Skin of body (tissue), 3 donors: ENCODE data around the gene SMARCB1. TPM values are rescaled to one million over a fixed set of nuclear protein-coding genes. Genes with fewer than 3 reads are reported as not detected.

Experiments used
- DNase-seq: peaks from one replicate; lab custom pipeline; 2025; lab: John Stamatoyannopoulos, UW
- small RNA-seq: library from RNA; depleted of rRNA; stranded (forward); fragments of <200 nt; gene quantifications from one replicate; pipeline ENCODE3, GENCODE V24; 2014; ENCODE audit warnings: low replicate concordance
- total RNA-seq: library from RNA; depleted of rRNA; stranded (reverse); fragments of >200 nt; gene quantifications from one replicate; pipeline ENCODE4 v1.2.3, GENCODE V29; 2014

SMARCB1 gene
- total RNA-seq, 1 donor from 2014 or later, result 24.8 TPM

DNA sequence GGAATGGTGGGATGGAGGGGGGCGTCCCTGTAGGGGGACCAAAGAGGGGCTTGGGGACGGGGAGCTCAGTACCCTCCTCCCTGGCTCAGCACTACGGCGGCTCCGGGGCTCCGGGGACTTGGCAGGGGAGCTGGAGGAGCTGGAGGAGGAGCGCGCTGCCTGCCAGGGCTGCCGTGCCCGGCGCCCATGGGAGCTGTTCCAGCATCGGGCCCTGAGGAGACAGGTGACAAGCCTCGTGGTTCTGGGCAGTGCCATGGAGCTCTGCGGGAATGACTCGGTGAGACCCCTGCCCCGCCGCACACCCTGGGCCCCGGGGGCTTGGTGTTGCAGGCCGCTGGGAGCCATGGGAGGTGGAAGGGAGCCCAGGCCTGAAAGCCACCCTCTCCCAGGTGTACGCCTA lies 95.6 kb downstream of the SMARCB1 start:
- no peak for DNase-seq

- DNase-seq, result no peak
Observed at GRCh38 chr22:23883658-23884057, 96.9 kb downstream of the SMARCB1 start.

DNA sequence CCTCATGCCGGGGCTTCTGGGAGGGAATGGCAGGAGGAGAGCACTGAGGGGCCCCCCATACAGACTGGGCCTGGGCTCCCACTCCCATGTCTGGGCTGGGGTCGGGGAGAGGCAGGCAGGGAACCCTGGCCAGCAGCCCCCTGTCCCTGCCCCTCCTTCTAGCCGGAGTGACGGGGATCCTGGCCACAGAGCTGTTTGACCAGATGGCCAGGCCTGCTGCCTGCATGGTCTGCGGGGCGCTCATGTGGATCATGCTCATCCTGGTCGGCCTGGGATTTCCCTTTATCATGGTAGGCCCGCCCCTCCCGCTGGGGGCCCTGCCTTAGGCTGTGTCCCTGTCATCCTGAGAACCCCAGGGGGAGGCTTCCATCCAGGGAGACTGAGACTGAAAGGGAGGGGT lies 97.4 kb downstream of the SMARCB1 start:
- DNase-seq, result no peak

Small RNA genes lying within 50 kb of the gene (small RNA-seq; reads per million reads assigned to genes)
- gene RN7SL268P, result not detected

Other genes with a start within 250 kb of the SMARCB1 start
- gene IGLL1, start 206.7 kb upstream of the SMARCB1 start, total RNA-seq, result 0.39 TPM
- 0.39 TPM for gene DRICH1, start 154.6 kb upstream of the SMARCB1 start, total RNA-seq
- 2.7 TPM for gene RGL4, start 96.0 kb upstream of the SMARCB1 start, total RNA-seq
- gene ZNF70, start 35.9 kb upstream of the SMARCB1 start, total RNA-seq, result 4.3 TPM
- gene VPREB3, start 32.5 kb upstream of the SMARCB1 start, total RNA-seq, result not detected
- gene C22orf15, start 24.0 kb upstream of the SMARCB1 start, total RNA-seq, result 0.30 TPM
- 17.1 TPM for gene CHCHD10, start 19.0 kb upstream of the SMARCB1 start, total RNA-seq
- gene MMP11, start 14.1 kb upstream of the SMARCB1 start, total RNA-seq, result 4.9 TPM
- 0.49 TPM for gene DERL3, start 52.0 kb downstream of the SMARCB1 start, total RNA-seq
- gene SLC2A11, start 70.9 kb downstream of the SMARCB1 start, total RNA-seq, result 4.2 TPM
- 69.8 TPM for gene MIF, start 107.4 kb downstream of the SMARCB1 start, total RNA-seq
- gene GSTT2B, start 174.2 kb downstream of the SMARCB1 start, total RNA-seq, result 0.89 TPM
- 0.20 TPM for gene DDTL, start 179.9 kb downstream of the SMARCB1 start, total RNA-seq
- gene DDT, start 187.5 kb downstream of the SMARCB1 start, total RNA-seq, result 51.6 TPM
- gene GSTT2, start 193.2 kb downstream of the SMARCB1 start, total RNA-seq, result not detected
- not detected for gene GSTT4, start 218.5 kb downstream of the SMARCB1 start, total RNA-seq
- 39.1 TPM for gene CABIN1, start 224.3 kb downstream of the SMARCB1 start, total RNA-seq